GM21381 (cell line): ENCODE data around the gene EIF5AL1.
"Not testable (repeated sequence)": the region's sequence is repeated elsewhere in the genome, so short reads cannot be mapped to it uniquely, and the experiment has no call there.

Source experiments
- ATAC-seq: cut with Tn5 transposase; IDR thresholded peaks from one replicate; pipeline ENCODE4 v1.9.1; 2021; ENCODE audit warnings: mild to moderate bottlenecking, moderate library complexity; ENCODE audit not compliant: unreplicated experiment

The EIF5AL1 gene

DNA sequence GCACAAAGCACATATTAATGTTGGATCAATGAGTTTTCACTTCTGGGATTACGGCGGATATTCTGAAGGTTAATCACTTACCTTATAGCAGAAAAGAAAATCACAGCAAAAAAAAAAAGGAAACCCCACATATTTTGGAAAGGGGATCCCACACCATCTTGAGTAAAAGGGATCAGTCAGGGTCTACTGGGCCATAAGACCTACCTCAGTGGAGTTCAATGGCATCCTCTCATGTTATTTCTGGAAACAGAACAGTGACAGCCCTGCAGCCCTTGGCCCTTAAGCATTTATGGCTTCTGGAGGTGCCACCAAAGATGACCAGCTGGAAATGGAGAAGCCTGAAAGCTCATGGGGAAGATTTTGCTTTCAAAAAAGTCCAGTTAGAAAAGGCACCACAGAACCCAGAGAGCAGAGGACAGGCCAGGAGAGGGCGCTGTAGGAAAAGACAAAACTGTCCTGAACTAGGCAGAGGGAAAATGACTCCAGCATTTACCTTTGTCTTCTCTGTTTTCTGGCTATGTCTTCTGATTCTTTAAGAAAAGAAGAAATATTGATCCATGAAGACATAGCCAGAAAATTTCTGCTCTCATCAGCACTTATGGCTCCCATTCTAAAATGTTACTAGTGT is 2.9 kb upstream of the EIF5AL1 start:
- not testable (repeated sequence) for ATAC-seq

DNA sequence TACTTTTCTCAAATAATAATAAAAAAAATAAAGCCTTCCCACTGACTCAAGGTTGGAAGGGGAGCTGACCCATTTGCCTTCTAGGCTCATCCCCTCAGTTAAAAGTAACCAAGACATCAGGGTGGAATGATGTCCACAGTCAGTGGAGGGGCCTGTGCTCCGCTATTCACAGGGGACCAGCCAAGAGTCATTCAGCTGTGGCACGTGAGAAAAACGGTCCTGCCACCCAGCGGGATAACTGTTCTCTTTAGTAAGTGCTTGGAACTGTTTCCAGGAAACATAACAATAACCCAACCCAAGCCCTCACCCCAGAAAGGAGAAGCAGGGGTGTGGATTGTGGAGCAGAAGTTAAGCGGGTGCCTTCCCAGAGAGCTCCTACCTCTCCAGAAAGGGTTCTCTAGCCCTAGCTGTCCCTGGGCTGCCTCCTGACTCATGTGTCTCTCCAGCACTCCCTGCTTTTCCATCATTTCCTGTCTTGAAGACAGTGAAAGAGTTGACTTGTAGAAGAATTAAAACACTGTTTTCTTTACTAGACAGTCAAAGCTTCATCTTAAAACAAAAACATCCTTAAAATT is 2.3 kb upstream of the EIF5AL1 start:
- ATAC-seq: not testable (repeated sequence)

DNA sequence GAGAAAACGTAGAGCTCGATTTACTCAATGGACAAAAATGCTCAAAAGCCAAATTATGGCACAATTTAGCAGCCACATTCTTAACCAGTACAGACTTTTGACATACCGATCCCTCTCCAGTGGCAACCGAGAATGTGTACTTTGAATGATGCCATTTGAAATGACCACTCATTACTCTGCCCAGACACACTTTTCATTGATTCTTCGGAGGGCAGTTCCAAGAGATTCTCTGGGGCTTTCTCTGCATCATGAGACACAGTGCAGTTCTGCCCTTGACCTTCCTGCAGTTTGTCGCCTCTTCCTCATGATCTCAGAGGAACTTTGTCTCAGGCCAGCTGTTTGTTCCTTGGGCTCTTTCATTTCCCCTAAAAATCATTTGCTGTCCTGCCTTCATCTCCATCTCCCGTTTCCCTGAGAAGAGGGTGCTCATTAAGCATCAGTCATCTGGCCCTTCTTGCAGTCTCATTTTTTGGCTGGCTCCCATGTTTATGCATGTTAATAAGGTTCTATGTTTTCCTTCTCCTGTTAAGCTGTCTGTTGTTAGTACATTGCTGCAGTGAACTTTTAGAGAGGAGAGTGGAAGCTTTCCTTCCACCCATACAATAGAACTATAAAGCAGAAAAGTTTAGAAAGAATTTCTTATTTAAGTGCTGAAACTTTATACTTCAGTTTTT is 4.3 kb downstream of the EIF5AL1 start:
- not testable (repeated sequence) for ATAC-seq

DNA sequence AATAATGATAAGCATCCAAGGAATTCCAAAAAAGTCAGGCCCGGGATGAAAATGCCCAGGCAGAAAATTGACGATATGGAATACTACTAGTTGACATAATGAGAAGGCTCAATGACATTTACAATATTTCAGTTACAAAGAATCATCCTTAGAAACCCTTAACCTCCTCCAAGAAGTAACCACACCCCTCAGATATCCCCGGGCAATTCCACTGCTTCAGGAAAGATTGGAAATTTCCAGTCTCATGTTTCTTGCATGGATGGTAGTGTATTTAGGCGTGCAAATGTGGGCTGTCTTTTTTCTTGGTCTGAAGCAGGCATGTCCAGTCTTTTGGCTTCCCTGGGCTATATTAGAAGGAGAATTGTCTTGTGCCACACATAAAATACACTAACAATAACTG is 5.2 kb downstream of the EIF5AL1 start:
- not testable (repeated sequence) for ATAC-seq

GRCh38 chr10:79521751-79522150 is 9.4 kb downstream of the EIF5AL1 start:
- not testable (repeated sequence) for ATAC-seq

DNA sequence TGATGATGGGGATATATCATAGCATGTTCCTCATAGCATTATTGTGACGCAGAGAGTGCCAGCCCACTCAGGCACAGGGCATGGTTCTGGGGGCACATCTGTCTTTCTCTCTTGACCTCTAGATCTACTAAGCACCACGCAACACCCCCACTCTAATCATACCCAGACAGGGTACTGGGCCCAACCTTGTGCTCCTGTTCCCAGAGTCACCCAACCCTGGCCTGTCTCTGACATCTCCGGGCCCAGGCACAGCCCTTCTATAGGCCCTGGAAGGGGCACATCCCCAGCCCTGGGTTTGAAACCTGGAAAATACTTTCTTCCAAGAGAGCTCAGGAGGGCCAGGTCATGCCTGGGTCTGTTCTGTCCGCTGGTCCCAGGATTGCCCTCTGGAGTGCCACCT is 10.1 kb downstream of the EIF5AL1 start:
- ATAC-seq: not testable (repeated sequence)

DNA sequence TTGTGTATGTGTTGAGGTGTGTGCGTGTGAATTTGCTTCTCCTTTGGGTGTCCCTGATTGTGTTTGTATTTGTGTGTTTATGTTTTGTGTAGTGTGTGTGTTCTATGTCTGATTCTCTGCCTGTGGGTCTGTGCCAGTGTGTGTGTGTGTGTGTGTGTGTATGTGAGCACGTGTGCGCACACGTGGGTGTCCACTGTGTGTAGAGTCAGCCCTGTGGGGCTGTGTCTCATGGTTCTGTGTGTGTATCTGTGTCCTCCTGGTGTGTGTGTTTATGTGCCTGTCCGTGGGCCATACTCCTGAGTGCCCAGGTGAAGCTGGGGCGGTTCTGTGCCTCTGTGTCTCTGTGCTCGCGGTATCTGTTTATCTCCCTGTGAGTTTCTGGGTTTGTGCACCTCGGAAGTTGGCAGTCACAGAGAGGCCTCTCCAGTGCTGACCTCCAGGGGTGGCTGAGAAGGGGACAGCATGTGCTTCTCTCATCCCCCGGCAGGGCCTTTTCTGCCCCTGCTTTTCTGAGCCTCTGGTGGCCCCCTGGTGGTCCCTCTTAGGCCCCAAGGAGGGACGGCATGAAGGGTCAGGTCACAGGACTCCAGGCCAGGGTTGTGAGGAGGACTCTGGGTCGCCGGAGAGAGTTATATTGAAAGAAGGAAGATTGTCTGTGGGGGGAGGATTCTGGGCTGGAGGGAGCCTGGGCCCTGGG is 11.0 kb downstream of the EIF5AL1 start:
- ATAC-seq: not testable (repeated sequence)

GRCh38 chr10:79525049-79525710 is 12.8 kb downstream of the EIF5AL1 start:
- ATAC-seq: peak; percentile 91

DNA sequence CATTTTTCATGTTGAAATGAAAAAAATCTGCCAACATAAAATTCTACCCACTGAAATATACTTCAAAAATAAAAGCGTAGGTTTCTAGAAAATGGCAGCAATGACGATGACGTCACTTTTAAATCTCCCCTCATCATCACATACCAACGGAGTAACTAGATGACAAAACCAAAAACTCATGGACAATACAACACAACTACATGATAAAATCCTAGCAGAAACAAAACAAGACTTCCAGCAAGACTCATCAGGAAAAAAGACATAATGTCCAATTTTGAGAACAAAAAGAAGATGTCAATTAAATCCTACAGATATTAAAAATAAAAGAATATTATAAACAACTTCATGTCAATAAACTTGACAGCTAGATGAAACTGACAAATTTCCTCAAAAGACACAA is 15.9 kb downstream of the EIF5AL1 start:
- ATAC-seq: not testable (repeated sequence)

GRCh38 chr10:79533142-79533902 is 21.0 kb downstream of the EIF5AL1 start:
- not testable (repeated sequence) for ATAC-seq

DNA sequence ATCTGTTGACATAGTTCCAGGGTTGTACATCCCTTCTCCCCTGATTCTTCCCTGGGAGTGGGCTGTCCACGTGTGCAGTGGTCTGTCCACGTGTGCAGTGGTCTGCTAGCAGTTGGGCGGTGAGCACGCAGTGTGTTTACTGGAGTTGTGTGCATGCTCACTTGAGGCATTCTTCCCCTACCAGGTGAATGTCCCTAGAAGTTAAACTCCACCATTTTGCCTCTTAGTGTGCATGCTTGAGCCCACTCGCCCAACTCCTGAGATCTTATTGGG is 21.5 kb downstream of the EIF5AL1 start:
- ATAC-seq: not testable (repeated sequence)

DNA sequence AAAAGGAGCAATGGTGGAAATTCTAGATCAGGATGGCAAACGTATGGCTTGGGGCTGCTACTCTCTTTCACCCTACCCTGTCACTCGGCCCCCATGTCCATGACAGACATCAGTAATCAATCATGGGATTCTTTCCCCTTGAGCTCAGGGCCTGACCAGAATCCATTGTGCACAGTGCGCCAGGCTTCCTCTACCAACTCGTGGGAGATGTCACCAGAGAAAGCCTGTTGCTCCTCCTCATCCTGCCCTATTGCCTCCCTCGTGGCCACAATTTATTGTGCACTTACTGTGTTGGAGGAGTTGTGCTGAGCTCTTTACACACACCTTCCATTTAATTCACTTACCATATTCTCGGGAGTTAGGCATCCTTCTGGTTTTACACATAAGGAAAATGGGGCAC is 26.0 kb downstream of the EIF5AL1 start:
- not testable (repeated sequence) for ATAC-seq

DNA sequence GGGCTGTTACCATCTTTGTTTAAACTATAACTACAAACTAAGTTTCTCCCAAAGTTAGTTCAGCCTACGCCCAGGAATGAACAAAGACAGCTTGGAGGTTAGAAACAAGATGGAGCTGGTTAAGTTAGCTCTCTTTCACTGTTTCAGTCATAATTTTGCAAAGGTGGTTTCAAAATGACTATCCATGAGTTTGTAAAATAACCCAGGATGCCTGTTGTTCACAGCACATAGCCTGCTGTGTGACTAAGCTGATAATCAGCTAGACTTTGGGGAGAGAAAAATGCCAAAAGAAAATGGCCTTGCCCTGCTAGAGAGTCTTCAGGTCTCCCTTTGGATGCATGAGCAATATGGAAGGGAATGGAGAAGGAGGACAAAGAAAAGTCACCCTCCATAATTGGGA is 28.6 kb downstream of the EIF5AL1 start:
- ATAC-seq: peak; percentile 82

DNA sequence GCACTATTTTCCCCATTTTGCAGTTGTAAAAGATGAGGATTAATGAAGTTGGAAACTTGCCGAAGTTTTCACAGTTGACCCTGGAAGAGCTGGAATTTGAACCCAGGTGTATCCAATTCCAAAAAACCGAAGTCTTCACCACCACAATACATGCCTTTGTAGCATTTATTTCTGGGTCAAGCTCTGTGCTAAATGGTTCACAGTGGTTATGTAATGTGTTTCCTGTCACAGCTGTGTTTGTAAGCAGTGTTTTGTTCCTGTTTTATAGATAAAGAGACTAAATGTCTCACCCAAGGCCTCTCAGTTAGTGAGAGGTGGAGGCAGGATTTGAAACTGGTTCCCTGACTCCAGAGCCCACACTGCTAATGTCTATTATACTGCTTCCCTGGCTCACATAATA is 30.3 kb downstream of the EIF5AL1 start:
- no peak for ATAC-seq

DNA sequence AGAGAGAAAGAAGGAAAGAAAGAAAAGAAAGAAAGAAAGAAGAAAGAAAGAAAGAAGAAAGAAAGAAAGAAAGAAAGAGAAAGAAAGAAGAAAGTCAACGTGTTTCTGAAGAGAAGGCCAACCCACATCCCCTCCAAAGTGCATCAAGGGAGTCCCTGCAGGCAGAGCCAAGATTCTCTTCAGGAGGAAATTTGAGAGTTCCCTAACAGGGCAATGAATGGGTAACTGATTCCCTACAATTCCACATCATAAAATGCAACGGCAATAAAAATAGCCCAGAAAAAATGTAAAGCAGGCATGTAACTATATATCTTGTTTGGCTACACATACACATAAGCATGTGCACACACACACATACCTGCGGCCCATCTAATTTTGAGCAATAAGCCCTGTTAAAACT is 32.1 kb downstream of the EIF5AL1 start:
- ATAC-seq: not testable (repeated sequence)

DNA sequence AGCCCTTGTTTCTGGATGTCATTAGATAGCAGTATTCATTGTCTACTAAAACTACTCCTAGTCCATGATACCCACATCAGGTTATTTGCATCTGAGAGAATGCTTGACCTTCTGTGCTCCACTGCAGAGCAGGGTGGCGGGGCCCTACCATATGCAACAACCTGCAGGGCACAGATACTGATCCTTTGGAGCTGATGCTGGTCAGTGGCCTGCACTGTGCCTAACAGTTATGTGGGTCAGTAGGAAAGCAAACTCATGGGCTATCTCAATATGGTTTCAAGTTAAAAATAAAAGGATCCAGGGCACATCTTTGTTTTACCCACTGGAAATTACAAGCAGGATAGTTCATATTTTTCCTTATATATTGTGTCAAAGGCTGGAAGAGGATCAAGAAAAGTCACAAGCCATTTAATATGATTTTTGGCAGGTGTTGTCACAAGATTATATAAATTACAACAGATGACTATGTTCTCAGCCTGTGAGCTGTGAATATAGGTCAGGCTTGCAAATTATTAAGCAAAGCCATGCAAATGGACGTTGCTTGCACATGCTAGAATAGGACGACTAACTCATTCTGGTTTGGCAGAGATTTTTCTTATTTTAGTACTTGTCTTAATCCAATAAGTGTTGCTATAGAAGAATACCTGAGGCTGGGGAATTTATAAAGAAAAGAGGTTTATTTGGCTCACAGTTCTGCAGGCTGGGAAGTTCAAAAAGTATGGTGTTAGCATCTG is 32.8 kb downstream of the EIF5AL1 start:
- not testable (repeated sequence) for ATAC-seq

GRCh38 chr10:79547128-79547527 is 34.8 kb downstream of the EIF5AL1 start:
- ATAC-seq: not testable (repeated sequence)

- ATAC-seq: no peak
Measured at GRCh38 chr10:79547973-79548372, 35.6 kb downstream of the EIF5AL1 start.

DNA sequence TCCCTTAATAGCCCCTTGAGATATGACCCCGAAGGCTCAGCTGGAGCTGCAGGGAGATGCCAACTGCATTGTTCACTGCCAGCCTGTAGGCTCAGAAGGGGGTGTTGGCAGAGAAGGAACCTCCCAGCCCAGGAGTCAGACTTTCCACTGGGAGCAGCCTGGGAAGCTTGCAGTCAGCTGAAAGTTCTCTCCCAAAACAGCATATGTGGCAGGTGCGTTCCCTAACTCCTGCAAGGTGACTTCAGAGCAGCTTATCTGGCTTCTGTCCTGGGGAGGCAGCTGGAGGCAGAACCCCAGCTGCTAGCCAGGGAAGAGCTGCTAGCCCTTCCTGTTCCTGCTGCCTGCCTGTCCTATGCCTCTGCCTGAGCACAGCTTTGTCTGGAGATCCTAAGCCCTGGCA is 39.8 kb downstream of the EIF5AL1 start:
- ATAC-seq: no peak
